HepG2 (cell line): ENCODE results near the gene STK38L. TPM values are rescaled to one million over a fixed set of nuclear protein-coding genes. Genes with fewer than 3 reads are reported as not detected.

ENCODE experiments used
- ATAC-seq: fragments of 200-7000 bp; cut with Tn5 transposase; 3 replicates; pipeline ENCODE4 v1.9.1; 2020; ENCODE audit warnings: mild to moderate bottlenecking, moderate library complexity
- BruUV-seq: library from RNA; stranded (reverse); fragments of 400-500 nt; replicated peaks from 2 replicates; lab custom pipeline; 2021; lab: Mats Ljungman, UMichigan
- CTCF ChIA-PET: fragments of 300-600 bp; formaldehyde crosslinking; extraction: SDS; loops from one replicate; lab custom pipeline; 2021; ENCODE audit warnings: low total read pairs, inconsistent platforms, low intra/inter-chr PET ratio; lab: Yijun Ruan, JAX
- POLR2A ChIA-PET: fragments of 350-600 bp; sonication (Branson Sonifier 250); formaldehyde crosslinking; loops from one replicate; lab custom pipeline; 2020; ENCODE audit warnings: antibody characterized with exemption, inconsistent platforms; lab: Yijun Ruan, JAX
- DNase-seq: peaks from one replicate; pipeline ENCODE4 v3.0.0-alpha.2; 2015; ENCODE audit warnings: low spot score
- FAIRE-seq: peaks from 3 replicates; lab custom pipeline; 2011; peaks lifted over from hg19 to GRCh38; lab: Jason Lieb, UNC
- H2AFZ ChIP-seq: one replicate; pipeline ENCODE4 v1.6.1; 2011; ENCODE audit warnings: low read length, inconsistent platforms
- H3K27ac ChIP-seq: fragments of 300-600 bp; 3 replicates; pipeline ENCODE4 v1.8.0; 2011; ENCODE audit warnings: mixed run types, mild to moderate bottlenecking, mixed read lengths, low read length, inconsistent platforms; ENCODE audit not compliant: insufficient read depth; ENCODE audit errors: extremely low read length
- H3K27me3 ChIP-seq, 2 experiments: fragments of 200-600 bp in 1 of 2; 2 replicates in 1 of 2; 3 replicates in 1 of 2; pipeline versions ENCODE4 v1.6.0 to v1.8.0; 2011; ENCODE audit warnings: low read length in 2 of 2, mild to moderate bottlenecking in 2 of 2, moderate library complexity in 2 of 2, inconsistent platforms in 1 of 2; ENCODE audit not compliant: insufficient read depth in 2 of 2, control insufficient read depth in 1 of 2
- H3K36me3 ChIP-seq, 2 experiments: fragments of 200-600 bp in 1 of 2; replicated peaks in 1 of 2; 2 replicates in 1 of 2; 3 replicates in 1 of 2; pipeline versions ENCODE4 v1.5.1 to v1.8.0; 2011; ENCODE audit warnings: low read length in 2 of 2, inconsistent platforms in 1 of 2; ENCODE audit not compliant: insufficient read depth in 2 of 2, control insufficient read depth in 1 of 2
- H3K4me1 ChIP-seq: 2 replicates; pipeline ENCODE4 v1.5.1; 2012; ENCODE audit warnings: low read length, inconsistent platforms; ENCODE audit not compliant: insufficient read depth
- H3K4me2 ChIP-seq: 2 replicates; pipeline ENCODE4 v1.6.0; 2011; ENCODE audit warnings: low read depth, low read length, inconsistent platforms
- H3K4me3 ChIP-seq, 3 experiments: fragments of 200-600 bp in 1 of 3; sonication (generic), shearing (Covaris generic) in 1 of 3; replicated peaks in 1 of 3; 2 replicates each; pipeline ENCODE4 v1.5.1; 2011 to 2016; ENCODE audit warnings: low read length in 3 of 3, inconsistent platforms in 2 of 3, low read depth in 2 of 3, mild to moderate bottlenecking in 2 of 3, control low read depth in 1 of 3, mixed read lengths in 1 of 3; ENCODE audit not compliant: insufficient read depth in 1 of 3
- H3K79me2 ChIP-seq: one replicate; pipeline ENCODE4 v1.6.1; 2011; ENCODE audit warnings: low read length, inconsistent platforms; ENCODE audit not compliant: insufficient read depth
- H3K9ac ChIP-seq: 2 replicates; pipeline ENCODE4 v1.6.0; 2011; ENCODE audit warnings: mild to moderate bottlenecking, low read depth, low read length, inconsistent platforms; ENCODE audit not compliant: insufficient read depth
- H3K9me3 ChIP-seq: 2 replicates; pipeline ENCODE4 v1.5.1; 2012; ENCODE audit warnings: mild to moderate bottlenecking, low read length
- H4K20me1 ChIP-seq: 2 replicates; pipeline ENCODE4 v1.6.0; 2011; ENCODE audit warnings: inconsistent platforms, mild to moderate bottlenecking, low read length, moderate library complexity; ENCODE audit not compliant: insufficient read depth
- GLI4 ChIP-seq: sonication (generic); formaldehyde crosslinking; IDR thresholded peaks from 2 replicates; pipeline ENCODE4 v1.5.1; 2020; ENCODE audit warnings: missing genetic modification reagents, mild to moderate bottlenecking, moderate library complexity, borderline replicate concordance
- IKZF1 ChIP-seq: fragments of 450-650 bp; IDR thresholded peaks from 2 replicates; pipeline ENCODE4 v1.7.1; 2016
- KLF12 ChIP-seq: sonication (generic); formaldehyde crosslinking; IDR thresholded peaks from 2 replicates; pipeline ENCODE4 v1.4.0; 2020; ENCODE audit warnings: missing genetic modification reagents, borderline replicate concordance
- NFKBIZ ChIP-seq: IDR thresholded peaks from 2 replicates; pipeline ENCODE4 v1.6.1; 2018; ENCODE audit warnings: missing genetic modification reagents, missing compliant biosample characterization
- PRDM4 ChIP-seq: sonication (generic); formaldehyde crosslinking; IDR thresholded peaks from 2 replicates; pipeline ENCODE4 v1.9.0; 2021; ENCODE audit warnings: missing genetic modification reagents, borderline replicate concordance
- PRPF4 ChIP-seq: fragments of 200-400 bp; formaldehyde crosslinking; IDR thresholded peaks from 2 replicates; pipeline ENCODE4 v1.6.1; 2016; ENCODE audit warnings: low read length, low read depth; ENCODE audit not compliant: poor library complexity, severe bottlenecking
- REL ChIP-seq: sonication (generic); formaldehyde crosslinking; conservative IDR thresholded peaks from 2 replicates; pipeline ENCODE4 v1.8.0; 2022; ENCODE audit warnings: mild to moderate bottlenecking, missing genetic modification reagents, moderate library complexity
- ZKSCAN1 ChIP-seq: fragments of 150-350 bp; IDR thresholded peaks from 2 replicates; pipeline ENCODE4 v1.6.1; 2014; ENCODE audit warnings: low read length
- ZNF652 ChIP-seq: IDR thresholded peaks from 2 replicates; pipeline ENCODE4 v1.6.1; 2016; ENCODE audit warnings: low read depth, borderline replicate concordance
- ZNF678 ChIP-seq: sonication (generic); formaldehyde crosslinking; IDR thresholded peaks from 2 replicates; pipeline ENCODE4 v1.4.0; 2020; ENCODE audit warnings: mild to moderate bottlenecking, missing genetic modification reagents
- WGBS: methylation state at CpG from one replicate; pipeline ENCODE4 v1.1.6; 2017; ENCODE audit warnings: low lambda C conversion rate; 5-methylcytosine and 5-hydroxymethylcytosine counted together
- in situ Hi-C: cut with HindIII; loops from 2 replicates; pipeline ENCODE4 v1.10.0; 2017; ENCODE audit warnings: low pct_unique_long_range_greater_than_20kb; ENCODE audit not compliant: extremely low pct_ligation_motif_present
- intact Hi-C: fragments of 100-400 bp; cut with micrococcal nuclease; formaldehyde crosslinking; loops from one replicate; pipeline ENCODE4 v1.10.0; 2022; ENCODE audit not compliant: unreplicated experiment
- polyA plus RNA-seq, 8 experiments: library from polyadenylated mRNA; depleted of rRNA in 3 of 8; stranded (reverse) in 7 of 8; unstranded in 1 of 8; fragments of >200 nt; fragmentation: Illumina TruSeq in 4 of 8; extraction: Trizol in 4 of 8; gene quantifications; 2 replicates each; pipeline versions ENCODE4 v1.2.1 to v1.2.3, GENCODE V29; 2011 to 2016; ENCODE audit warnings: low read depth in 4 of 8, missing spikeins in 1 of 8, mixed read lengths in 1 of 8; ENCODE audit not compliant: insufficient read depth in 1 of 8
- total RNA-seq, 5 experiments: library from RNA; depleted of rRNA; stranded (reverse); fragments of >200 nt; fragmentation: Illumina TruSeq; extraction: Trizol; gene quantifications; 2 replicates each; pipeline ENCODE4 v1.2.3, GENCODE V29; 2016; ENCODE audit warnings: low read depth in 1 of 5

STK38L gene
- total and polyA plus RNA-seq, 2 of the 13 experiments (the other 11 are each of a cell fraction or from before 2014, with no cell fraction given), result 6.1 to 26.4 TPM

- Histone ChIP-seq H2AFZ (no peak overlapping the region), H3K4me3 (peak overlapping the region; percentile 79 to 82 (median 80); a peak in 5 of 6 replicates), H3K9ac (peak overlapping the region; percentile 66), H3K27me3 (no peaks in the 10 kb centered on the region; a peak in 1 of 5 replicates), H3K4me1 (peaks cover 59% of the 10 kb centered on the region), H3K79me2 (peaks cover 11% of the 10 kb centered on the region), H3K27ac (no peak overlapping the region), H3K4me2 (peak overlapping the region; percentile 93), H3K9me3 (no peaks in the 10 kb centered on the region), H3K36me3 (no peaks in the 10 kb centered on the region), H4K20me1 (no peaks in the 10 kb centered on the region; the same call in 1 of the 2 replicates)
- no peak for DNase-seq
- TF ChIP-seq ZNF652 (CRISPR knock-in tag), result peak; percentile 55; the same call in 1 of the 2 replicates
- TF ChIP-seq KLF12 (CRISPR knock-in tag), result no peak
- no peak for TF ChIP-seq GLI4 (CRISPR knock-in tag)
- TF ChIP-seq ZNF678, result no peak
- 0 out of 2 replicates have a peak, but pooled peaks have one; percentile 54 for TF ChIP-seq ZKSCAN1
- 0 out of 2 replicates have a peak, but pooled peaks have one; percentile 3 for TF ChIP-seq REL (CRISPR knock-in tag)
- TF ChIP-seq PRPF4, result no peak
- no peak for TF ChIP-seq PRDM4 (CRISPR knock-in tag)
- no peak for TF ChIP-seq IKZF1
- TF ChIP-seq NFKBIZ (CRISPR knock-in tag), result no peak
- no peak for FAIRE-seq
- in situ Hi-C loops (no loop called here), intact Hi-C loops (loop anchor here (5.0 kb wide), 1 partner anchor 303 kb away; no protein-coding TSS in a partner anchor)
- BruUV-seq, result TSS peak; percentile 68
- ChIA-PET CTCF (no interaction called here), POLR2A (interaction anchor here (0.7 to 1.7 kb wide), 2 partner anchors 90 to 120 kb away, joined by 3 to 4 read pairs; partner anchors contain the start of gene STK38L)
- WGBS, result 22% methylated on average over 7 of the region's 7 CpGs
- ATAC-seq, result no peak
Observed at GRCh38 chr12:27334042-27334720, 90.1 kb downstream of the STK38L start.
